Endothelial cell (in vitro differentiated cells): ENCODE data around the gene ERC2. TPM values are rescaled to one million over a fixed set of nuclear protein-coding genes. Genes with fewer than 3 reads are reported as not detected.

Experiments used
- DNase-seq: peaks from one replicate; pipeline ENCODE4 v3.0.0; 2021; ENCODE audit warnings: low spot score
- H3K27ac Mint-ChIP-seq: one replicate; pipeline ENCODE4 v1.8.0; 2021; ENCODE audit warnings: mixed read lengths, inconsistent platforms; ENCODE audit not compliant: unreplicated experiment
- H3K27me3 Mint-ChIP-seq: one replicate; pipeline ENCODE4 v1.8.0; 2021; ENCODE audit warnings: mild to moderate bottlenecking, moderate library complexity, mixed read lengths, inconsistent platforms; ENCODE audit not compliant: unreplicated experiment
- H3K36me3 Mint-ChIP-seq: one replicate; pipeline ENCODE4 v1.8.0; 2021; ENCODE audit warnings: mild to moderate bottlenecking, low read depth, mixed read lengths, inconsistent platforms; ENCODE audit not compliant: unreplicated experiment
- H3K4me1 Mint-ChIP-seq: one replicate; pipeline ENCODE4 v1.8.0; 2021; ENCODE audit warnings: mild to moderate bottlenecking, mixed read lengths, inconsistent platforms; ENCODE audit not compliant: unreplicated experiment
- H3K4me3 Mint-ChIP-seq: one replicate; pipeline ENCODE4 v1.8.0; 2021; ENCODE audit warnings: mild to moderate bottlenecking, mixed read lengths, inconsistent platforms; ENCODE audit not compliant: unreplicated experiment
- H3K9me3 Mint-ChIP-seq: one replicate; pipeline ENCODE4 v1.8.0; 2021; ENCODE audit warnings: mixed read lengths, inconsistent platforms; ENCODE audit not compliant: unreplicated experiment
- CTCF ChIP-seq: fragments of 200-600 bp; sonication (generic); IDR thresholded peaks from one replicate; pipeline ENCODE4 v1.5.0; 2021; ENCODE audit warnings: antibody characterized with exemption; ENCODE audit not compliant: unreplicated experiment
- total RNA-seq: library from RNA; stranded (reverse); fragmentation: NEBNext Ultra II Directional; extraction: Animal tissue kit (Norgen Biotek cat#: 25700); gene quantifications from one replicate; pipeline ENCODE4 v1.2.1, GENCODE V29; 2021; ENCODE audit not compliant: unreplicated experiment

Gene ERC2
- total RNA-seq, 1 donor from 2014 or later = 20.5 TPM

DNA sequence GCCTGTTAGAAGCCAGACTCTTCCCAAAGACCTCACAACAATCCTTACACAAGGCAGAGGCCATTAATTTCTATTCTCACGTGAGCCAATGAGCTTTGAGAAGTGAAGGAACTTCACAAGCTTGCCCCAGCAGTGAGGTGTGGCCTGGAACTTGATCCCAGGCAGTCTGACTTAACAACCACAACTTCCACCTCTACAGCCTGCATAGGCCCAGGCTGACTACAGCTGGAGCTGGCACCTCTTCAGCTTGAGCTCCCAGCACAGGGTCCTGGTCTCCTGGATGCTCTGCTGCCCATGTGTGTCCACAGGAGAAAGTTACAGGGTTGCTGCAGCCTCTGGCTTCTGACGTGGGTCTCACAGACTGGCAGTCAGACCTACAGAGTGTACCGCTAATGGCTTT is 111.0 kb downstream of the ERC2 start:
- Mint-ChIP-seq H3K36me3 (no peaks in the 10 kb centered on the region), H3K9me3 (no peaks in the 10 kb centered on the region), H3K27ac (no peak overlapping the region), H3K4me3 (no peak overlapping the region), H3K27me3 (peaks cover 3% of the 10 kb centered on the region), H3K4me1 (no peaks in the 10 kb centered on the region)
- no peak for DNase-seq
- TF ChIP-seq CTCF = no peak

DNA sequence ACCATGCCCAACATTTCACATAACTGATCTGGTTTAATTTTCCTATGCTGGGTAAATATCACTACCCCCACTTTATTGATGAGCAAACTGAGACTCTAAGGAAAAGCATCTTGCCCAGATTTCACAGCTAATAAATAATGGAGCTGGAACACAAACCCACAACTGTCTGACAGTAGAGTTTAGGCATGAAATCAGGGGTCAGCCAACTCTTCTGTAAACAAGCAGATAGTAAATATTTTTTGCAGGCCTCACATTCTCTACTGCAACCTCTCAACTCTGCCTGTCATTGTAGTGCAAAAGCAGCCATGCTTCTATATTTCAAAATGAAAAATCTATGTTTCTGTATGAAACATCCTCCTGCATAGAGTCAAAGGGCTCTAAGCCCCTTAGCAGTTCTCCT is 111.5 kb downstream of the ERC2 start:
- Mint-ChIP-seq H3K4me3 (no peak overlapping the region), H3K27ac (no peak overlapping the region), H3K4me1 (no peaks in the 10 kb centered on the region), H3K9me3 (no peaks in the 10 kb centered on the region), H3K36me3 (no peaks in the 10 kb centered on the region), H3K27me3 (peaks cover 3% of the 10 kb centered on the region)
- no peak for DNase-seq
- no peak for TF ChIP-seq CTCF

- Mint-ChIP-seq H3K4me3 (no peak overlapping the region), H3K36me3 (no peaks in the 10 kb centered on the region), H3K4me1 (no peaks in the 10 kb centered on the region), H3K9me3 (no peaks in the 10 kb centered on the region), H3K27ac (no peak overlapping the region), H3K27me3 (peaks cover 3% of the 10 kb centered on the region)
- no peak for DNase-seq
- TF ChIP-seq CTCF = no peak
Observed at GRCh38 chr3:56355570-56356185, 112.6 kb downstream of the ERC2 start.

- Mint-ChIP-seq H3K36me3 (no peaks in the 10 kb centered on the region), H3K27me3 (peaks cover 3% of the 10 kb centered on the region), H3K4me3 (no peak overlapping the region), H3K27ac (no peak overlapping the region), H3K4me1 (no peaks in the 10 kb centered on the region), H3K9me3 (no peaks in the 10 kb centered on the region)
- DNase-seq = no peak
- no peak for TF ChIP-seq CTCF
Observed at GRCh38 chr3:56351537-56351936, 116.7 kb downstream of the ERC2 start.

GRCh38 chr3:56347219-56347871 is 120.9 kb downstream of the ERC2 start:
- H3K36me3 Mint-ChIP-seq = no peaks in the 10 kb centered on the region
- H3K4me3 Mint-ChIP-seq = no peak overlapping the region
- H3K4me1 Mint-ChIP-seq = no peaks in the 10 kb centered on the region
- peak; percentile 80 for TF ChIP-seq CTCF
- H3K9me3 Mint-ChIP-seq = no peaks in the 10 kb centered on the region
- no peaks in the 10 kb centered on the region for H3K27me3 Mint-ChIP-seq
- H3K27ac Mint-ChIP-seq = peak overlapping the region; percentile 39
- peak; percentile 69 for DNase-seq
